ENCODE data around the gene PELI3.

DNA sequence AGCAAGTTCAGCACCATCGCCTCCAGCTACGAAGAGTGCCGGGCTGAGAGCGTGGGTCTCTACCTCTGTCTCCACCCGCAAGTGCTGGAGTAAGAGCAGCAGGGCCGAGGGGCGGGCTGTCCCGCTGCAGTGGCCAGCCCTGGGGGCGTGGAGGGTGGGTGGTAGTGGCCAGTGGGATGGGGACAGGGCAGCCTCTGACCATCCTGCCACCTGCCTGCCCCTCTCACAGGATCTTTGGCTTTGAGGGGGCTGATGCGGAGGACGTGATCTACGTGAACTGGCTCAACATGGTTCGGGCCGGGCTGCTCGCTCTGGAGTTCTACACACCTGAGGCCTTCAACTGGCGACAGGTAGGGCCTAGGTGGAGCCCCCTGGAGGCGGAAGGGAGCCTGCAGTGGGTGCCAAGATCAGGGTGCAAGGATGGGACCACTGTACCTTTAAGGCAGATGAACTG lies 28.7 kb downstream of the PELI3 start:
- TF ChIP-seq, protein P1, sequence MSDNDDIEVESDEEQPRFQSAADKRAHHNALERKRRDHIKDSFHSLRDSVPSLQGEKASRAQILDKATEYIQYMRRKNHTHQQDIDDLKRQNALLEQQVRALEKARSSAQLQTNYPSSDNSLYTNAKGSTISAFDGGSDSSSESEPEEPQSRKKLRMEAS (IDR thresholded peaks at IDR 0.05; ENCODE audit: low read depth, low read length), result no peak
- TF ChIP-seq, protein P2, sequence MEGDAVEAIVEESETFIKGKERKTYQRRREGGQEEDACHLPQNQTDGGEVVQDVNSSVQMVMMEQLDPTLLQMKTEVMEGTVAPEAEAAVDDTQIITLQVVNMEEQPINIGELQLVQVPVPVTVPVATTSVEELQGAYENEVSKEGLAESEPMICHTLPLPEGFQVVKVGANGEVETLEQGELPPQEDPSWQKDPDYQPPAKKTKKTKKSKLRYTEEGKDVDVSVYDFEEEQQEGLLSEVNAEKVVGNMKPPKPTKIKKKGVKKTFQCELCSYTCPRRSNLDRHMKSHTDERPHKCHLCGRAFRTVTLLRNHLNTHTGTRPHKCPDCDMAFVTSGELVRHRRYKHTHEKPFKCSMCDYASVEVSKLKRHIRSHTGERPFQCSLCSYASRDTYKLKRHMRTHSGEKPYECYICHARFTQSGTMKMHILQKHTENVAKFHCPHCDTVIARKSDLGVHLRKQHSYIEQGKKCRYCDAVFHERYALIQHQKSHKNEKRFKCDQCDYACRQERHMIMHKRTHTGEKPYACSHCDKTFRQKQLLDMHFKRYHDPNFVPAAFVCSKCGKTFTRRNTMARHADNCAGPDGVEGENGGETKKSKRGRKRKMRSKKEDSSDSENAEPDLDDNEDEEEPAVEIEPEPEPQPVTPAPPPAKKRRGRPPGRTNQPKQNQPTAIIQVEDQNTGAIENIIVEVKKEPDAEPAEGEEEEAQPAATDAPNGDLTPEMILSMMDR (IDR thresholded peaks at IDR 0.05; ENCODE audit: low read depth, low read length), result peak; percentile 60
- no peak for TF ChIP-seq MYC (IDR thresholded peaks at IDR 0.05; ENCODE audit: low read depth, low read length)

All from NB4 (cell line).